Measurements from ENCODE around the gene SPTY2D1. TPM values are rescaled to one million over a fixed set of nuclear protein-coding genes. Genes with fewer than 3 reads are reported as not detected.
"Not testable (repeated sequence)": the region's sequence is repeated elsewhere in the genome, so short reads cannot be mapped to it uniquely, and the experiment has no call there.

The SPTY2D1 gene
- total and polyA plus RNA-seq, 2 experiments from 2014 or later, result 10.9 to 24.1 TPM

DNA sequence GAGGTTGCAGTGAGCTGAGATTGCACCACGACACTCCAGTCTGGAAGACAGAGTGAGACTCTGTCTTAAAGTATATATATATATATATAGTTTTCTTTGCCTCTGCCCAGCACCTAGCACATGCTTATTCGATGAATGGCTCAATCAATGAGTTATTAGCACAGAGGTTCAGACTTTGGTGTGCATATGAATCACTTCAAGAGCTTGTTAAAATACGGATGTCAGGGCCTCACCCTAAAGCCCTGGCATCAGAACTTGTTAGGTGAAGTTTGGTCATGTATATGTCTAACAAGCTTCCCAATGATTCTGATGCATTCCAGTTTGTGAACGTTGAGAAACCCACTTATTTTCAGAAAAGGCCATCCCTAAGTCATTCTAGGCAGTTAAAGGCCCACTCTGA lies 42.7 kb upstream of the SPTY2D1 start:
- H3K4me2 ChIP-seq, result no peak overlapping the region
- WGBS (ENCODE audit: low lambda C conversion rate, missing lambda C conversion rate), result 80% methylated on average over 4 of the region's 4 CpGs
- H3K79me2 ChIP-seq, result no peaks in the 10 kb centered on the region

GRCh38 chr11:18672209-18672608 lies 38.1 kb upstream of the SPTY2D1 start:
- not testable (repeated sequence) for H4K20me1 ChIP-seq (ENCODE audit: insufficient read depth, poor library complexity, severe bottlenecking); H3K4me3 ChIP-seq; H3K4me1 ChIP-seq (ENCODE audit: insufficient read depth); H2AFZ ChIP-seq; H3K27me3 ChIP-seq; H3K79me2 ChIP-seq; H3K4me2 ChIP-seq; H3K36me3 ChIP-seq (replicated peaks; ENCODE audit: insufficient read depth, low read depth); H3K9me3 ChIP-seq (ENCODE audit: low read depth); H3K9me2 ChIP-seq (replicated peaks; ENCODE audit: insufficient read depth); DNase-seq (ENCODE audit: low spot score); H3K27ac ChIP-seq
- 94% methylated on average over 7 of the region's 7 CpGs for WGBS (ENCODE audit: low lambda C conversion rate, missing lambda C conversion rate)

More for the DNA sequence above, 42.7 kb upstream of the SPTY2D1 start:
- Histone ChIP-seq H3K4me3 (no peak overlapping the region), H4K20me1 (ENCODE audit: insufficient read depth, poor library complexity, severe bottlenecking) (no peaks in the 10 kb centered on the region), H3K27me3 (no peaks in the 10 kb centered on the region), H3K9me3 (ENCODE audit: low read depth) (no peaks in the 10 kb centered on the region), H3K27ac (no peak overlapping the region), H3K4me1 (ENCODE audit: insufficient read depth) (no peaks in the 10 kb centered on the region), H2AFZ (no peak overlapping the region), H3K9me2 (replicated peaks; ENCODE audit: insufficient read depth) (no peaks in the 10 kb centered on the region), H3K36me3 (replicated peaks; ENCODE audit: insufficient read depth, low read depth) (no peaks in the 10 kb centered on the region)
- TF ChIP-seq EZH2 (IDR thresholded peaks at IDR 0.05; ENCODE audit: borderline replicate concordance), result no peak
- TF ChIP-seq CTCF (IDR thresholded peaks at IDR 0.05; ENCODE audit: poor library complexity), result no peak
- no peak for TF ChIP-seq EZH2phosphoT487 (IDR thresholded peaks at IDR 0.05; ENCODE audit: low read depth, severe bottlenecking, unreplicated experiment)
- DNase-seq (ENCODE audit: low spot score), result no peak

GRCh38 chr11:18671246-18671645 lies 37.1 kb upstream of the SPTY2D1 start:
- Histone ChIP-seq H2AFZ (no peak overlapping the region), H3K79me2 (no peaks in the 10 kb centered on the region), H3K4me2 (no peak overlapping the region), H3K27me3 (no peaks in the 10 kb centered on the region), H3K4me3 (no peak overlapping the region), H3K4me1 (ENCODE audit: insufficient read depth) (no peaks in the 10 kb centered on the region), H3K27ac (no peak overlapping the region), H3K9me3 (ENCODE audit: low read depth) (no peaks in the 10 kb centered on the region), H3K9me2 (replicated peaks; ENCODE audit: insufficient read depth) (no peaks in the 10 kb centered on the region), H4K20me1 (ENCODE audit: insufficient read depth, poor library complexity, severe bottlenecking) (no peaks in the 10 kb centered on the region), H3K36me3 (replicated peaks; ENCODE audit: insufficient read depth, low read depth) (no peaks in the 10 kb centered on the region)
- DNase-seq (ENCODE audit: low spot score), result no peak
- TF ChIP-seq EZH2 (IDR thresholded peaks at IDR 0.05; ENCODE audit: borderline replicate concordance), result no peak
- no peak for TF ChIP-seq CTCF (IDR thresholded peaks at IDR 0.05; ENCODE audit: poor library complexity)
- no peak for TF ChIP-seq EZH2phosphoT487 (IDR thresholded peaks at IDR 0.05; ENCODE audit: low read depth, severe bottlenecking, unreplicated experiment)
- WGBS (ENCODE audit: low lambda C conversion rate, missing lambda C conversion rate), result 90% methylated on average over 2 of the region's 2 CpGs

GRCh38 chr11:18669711-18670110 lies 35.6 kb upstream of the SPTY2D1 start:
- Histone ChIP-seq H3K27ac (no peak overlapping the region), H3K4me2 (no peak overlapping the region), H3K4me1 (ENCODE audit: insufficient read depth) (no peaks in the 10 kb centered on the region), H3K27me3 (no peaks in the 10 kb centered on the region), H3K79me2 (no peaks in the 10 kb centered on the region), H3K9me3 (ENCODE audit: low read depth) (no peaks in the 10 kb centered on the region), H2AFZ (no peak overlapping the region), H4K20me1 (ENCODE audit: insufficient read depth, poor library complexity, severe bottlenecking) (no peaks in the 10 kb centered on the region), H3K4me3 (no peak overlapping the region), H3K36me3 (replicated peaks; ENCODE audit: insufficient read depth, low read depth) (no peaks in the 10 kb centered on the region), H3K9me2 (replicated peaks; ENCODE audit: insufficient read depth) (no peaks in the 10 kb centered on the region)
- 74% methylated on average over 4 of the region's 4 CpGs for WGBS (ENCODE audit: low lambda C conversion rate, missing lambda C conversion rate)
- TF ChIP-seq CTCF (IDR thresholded peaks at IDR 0.05; ENCODE audit: poor library complexity) (no peak), EZH2 (IDR thresholded peaks at IDR 0.05; ENCODE audit: borderline replicate concordance) (no peak), EZH2phosphoT487 (IDR thresholded peaks at IDR 0.05; ENCODE audit: low read depth, severe bottlenecking, unreplicated experiment) (no peak)
- DNase-seq (ENCODE audit: low spot score), result no peak

Measured in hepatocyte (in vitro differentiated cells).